T-helper 2 cell treated with Interferon-gamma antibody and Interleukin-4, amounts not matched to agents 100 ng/mL and 5 ng/mL, for 36 hours (primary cell): Measurements from ENCODE around the gene ADAMTS13. TPM values are rescaled to one million over a fixed set of nuclear protein-coding genes. Genes with fewer than 3 reads are reported as not detected.
"Not testable (repeated sequence)": the region's sequence is repeated elsewhere in the genome, so short reads cannot be mapped to it uniquely, and the experiment has no call there.

Experiments used
- intact Hi-C: fragments of 100-400 bp; cut with micrococcal nuclease; formaldehyde crosslinking; loops from one replicate; pipeline ENCODE4 v1.15.1; 2023
- total RNA-seq: library from RNA; stranded (reverse); gene quantifications from 2 replicates; pipeline ENCODE4 v1.2.3, GENCODE V29; 2022

Gene ADAMTS13
- total RNA-seq, 1 donor from 2014 or later, result 2.3 TPM

DNA sequence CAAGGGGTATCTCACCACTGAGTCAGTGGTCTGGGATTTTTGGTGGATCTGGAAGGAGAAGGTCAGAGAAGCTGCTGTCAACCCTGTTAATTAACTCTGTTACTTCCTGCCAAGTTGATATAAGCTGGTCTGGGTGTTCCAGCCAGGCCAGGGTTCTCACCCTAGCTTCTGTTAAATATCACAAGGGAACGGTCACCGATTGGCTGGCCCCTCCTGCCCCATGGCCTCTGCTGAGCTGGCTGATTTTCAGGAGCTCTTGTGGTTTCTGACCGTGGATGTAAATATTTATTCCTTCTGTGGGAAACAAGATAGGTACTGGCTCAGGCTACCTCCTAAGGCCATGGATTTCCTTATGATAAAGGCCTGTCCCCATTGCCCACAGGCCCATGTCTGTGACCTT lies 1.0 kb downstream of the ADAMTS13 start:
- intact Hi-C loops, result no loop called here

DNA sequence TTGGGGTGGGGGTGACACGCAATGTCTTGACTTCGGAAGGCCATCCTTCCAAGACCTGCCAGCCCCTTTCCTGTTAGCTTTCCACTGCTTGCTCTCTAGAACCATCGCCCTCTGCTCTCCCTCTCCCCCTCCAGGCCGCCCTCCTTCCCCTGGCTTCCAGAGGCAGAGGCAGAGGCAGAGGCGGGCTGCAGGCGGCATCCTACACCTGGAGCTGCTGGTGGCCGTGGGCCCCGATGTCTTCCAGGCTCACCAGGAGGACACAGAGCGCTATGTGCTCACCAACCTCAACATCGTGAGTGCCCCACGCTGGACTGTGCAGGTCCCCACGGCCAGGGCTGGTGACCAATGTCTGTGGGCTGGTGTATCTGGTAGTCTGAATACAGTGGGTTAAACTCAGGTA lies 2.0 kb downstream of the ADAMTS13 start:
- intact Hi-C loops, result no loop called here

DNA sequence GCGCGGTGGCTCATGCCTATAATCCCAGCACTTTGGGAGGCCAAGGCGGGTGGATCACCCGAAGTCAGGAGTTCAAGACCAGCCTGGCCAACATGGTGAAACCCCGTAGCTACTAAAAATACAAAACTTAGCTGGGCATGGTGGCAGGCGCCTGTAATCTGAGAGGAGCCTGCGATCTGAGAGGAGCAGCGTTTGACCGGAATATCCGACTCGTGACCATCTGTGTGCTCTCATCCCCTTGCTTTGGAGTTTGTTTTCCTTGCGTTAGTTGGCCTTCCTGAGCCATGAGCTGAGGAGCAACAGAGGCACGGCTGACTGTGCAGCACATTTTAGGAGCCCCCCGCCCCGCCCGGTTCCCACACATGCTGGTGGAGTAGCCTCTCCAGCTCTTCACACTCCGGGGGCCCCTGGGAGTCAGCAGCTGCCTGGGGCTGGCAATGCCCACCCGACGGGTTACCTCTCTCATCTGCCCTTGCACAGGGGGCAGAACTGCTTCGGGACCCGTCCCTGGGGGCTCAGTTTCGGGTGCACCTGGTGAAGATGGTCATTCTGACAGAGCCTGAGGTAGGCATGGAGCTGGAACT lies 3.0 kb downstream of the ADAMTS13 start:
- intact Hi-C loops, result no loop called here

DNA sequence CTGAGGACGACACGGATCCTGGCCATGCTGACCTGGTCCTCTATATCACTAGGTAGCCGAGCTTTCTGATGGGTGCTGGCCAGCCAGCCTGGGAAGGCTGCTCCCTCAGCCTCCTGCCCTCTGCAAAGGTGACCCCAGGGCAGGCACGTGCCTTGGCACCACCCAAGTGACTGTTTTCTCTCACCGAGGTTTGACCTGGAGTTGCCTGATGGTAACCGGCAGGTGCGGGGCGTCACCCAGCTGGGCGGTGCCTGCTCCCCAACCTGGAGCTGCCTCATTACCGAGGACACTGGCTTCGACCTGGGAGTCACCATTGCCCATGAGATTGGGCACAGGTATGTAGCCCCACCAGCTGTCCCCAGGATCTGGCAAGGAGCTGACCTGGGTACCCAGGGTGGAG lies 3.8 kb downstream of the ADAMTS13 start:
- intact Hi-C loops, result no loop called here

DNA sequence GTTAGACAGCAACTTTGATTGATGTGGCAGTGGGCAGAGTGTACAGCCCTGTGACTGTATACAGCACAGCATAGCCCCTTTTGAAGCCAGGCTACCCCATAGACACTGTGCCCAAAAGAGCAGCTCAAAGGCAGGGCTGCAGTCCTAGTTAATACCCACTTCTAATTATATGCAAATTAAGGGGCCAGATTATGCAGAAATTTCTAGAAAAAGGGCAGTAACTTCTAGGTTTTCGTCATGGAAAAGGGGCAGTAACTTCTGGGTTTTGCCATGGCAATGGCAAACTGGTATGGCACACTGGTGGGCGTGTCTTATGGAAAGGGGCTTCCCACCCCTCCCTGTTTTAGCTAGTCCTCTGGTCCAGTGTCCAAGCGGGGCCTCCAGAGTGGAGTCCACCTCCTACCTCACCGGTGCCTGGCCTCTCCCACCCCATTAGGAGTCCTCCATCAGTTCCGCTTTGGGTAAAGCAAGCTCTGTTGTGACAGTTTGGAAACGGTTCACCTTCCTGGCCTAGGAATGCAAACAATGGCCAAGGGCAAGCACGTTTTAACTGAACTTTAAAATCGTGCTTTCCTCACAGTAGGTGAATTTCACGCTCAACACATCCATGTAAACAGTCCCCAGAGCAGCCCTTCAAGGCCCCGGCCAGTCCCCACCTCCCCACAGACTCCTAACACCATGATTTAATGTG lies 5.6 kb downstream of the ADAMTS13 start:
- intact Hi-C loops, result no loop called here

DNA sequence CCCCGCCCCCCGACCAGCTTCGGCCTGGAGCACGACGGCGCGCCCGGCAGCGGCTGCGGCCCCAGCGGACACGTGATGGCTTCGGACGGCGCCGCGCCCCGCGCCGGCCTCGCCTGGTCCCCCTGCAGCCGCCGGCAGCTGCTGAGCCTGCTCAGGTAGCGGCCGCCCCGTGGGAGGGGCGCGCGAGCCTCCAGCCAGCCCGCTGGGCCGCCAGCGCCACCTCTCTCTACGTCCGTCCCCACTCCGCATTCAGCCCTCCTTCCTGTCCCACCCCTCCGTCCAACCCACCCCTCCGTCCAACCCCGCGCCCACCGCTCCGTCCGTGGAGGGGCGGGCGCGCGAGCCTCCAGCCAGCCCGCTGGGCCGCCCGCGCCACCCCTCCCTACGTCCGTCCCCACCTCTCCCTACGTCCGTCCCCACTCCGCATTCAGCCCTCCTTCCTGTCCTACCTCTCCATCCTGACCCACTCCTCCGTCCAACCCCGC lies 6.5 kb downstream of the ADAMTS13 start:
- intact Hi-C loops, result no loop called here

DNA sequence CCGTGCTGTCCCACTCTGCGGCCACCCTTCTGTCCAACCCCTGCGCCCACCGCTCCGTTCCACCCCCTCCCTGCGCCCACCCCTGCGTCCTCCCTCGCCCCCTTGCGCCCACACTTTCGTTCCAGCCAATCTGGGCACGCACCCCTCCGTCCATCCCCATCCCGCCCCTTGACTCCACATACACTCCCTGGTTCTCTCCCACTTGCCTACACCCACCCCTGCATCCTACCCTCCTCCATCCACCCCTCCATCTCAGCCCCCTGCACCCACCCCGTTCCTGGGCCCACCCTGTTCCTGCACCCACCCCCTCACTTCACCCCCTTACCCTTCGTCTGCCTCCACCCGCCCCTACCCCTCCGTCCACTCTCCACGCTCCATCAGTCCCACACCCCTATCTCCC lies 7.0 kb downstream of the ADAMTS13 start:
- intact Hi-C loops, result no loop called here

DNA sequence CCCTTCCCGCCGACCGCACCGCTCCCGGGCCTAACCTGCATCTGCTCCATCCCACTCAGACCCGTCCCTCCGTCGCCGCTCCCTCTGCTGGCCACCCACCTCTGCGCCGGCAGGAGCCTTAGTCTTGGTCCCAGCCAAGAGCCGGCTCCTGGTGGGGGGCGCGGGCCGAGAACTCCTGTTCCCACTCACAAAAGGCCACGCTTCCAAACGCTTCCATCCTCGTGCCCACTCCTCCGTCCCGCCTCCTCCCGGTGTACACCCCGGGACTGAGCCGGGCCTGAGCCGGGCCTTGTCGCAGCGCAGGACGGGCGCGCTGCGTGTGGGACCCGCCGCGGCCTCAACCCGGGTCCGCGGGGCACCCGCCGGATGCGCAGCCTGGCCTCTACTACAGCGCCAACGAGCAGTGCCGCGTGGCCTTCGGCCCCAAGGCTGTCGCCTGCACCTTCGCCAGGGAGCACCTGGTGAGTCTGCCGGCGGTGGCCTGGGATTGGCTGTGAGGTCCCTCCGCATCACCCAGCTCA lies 7.5 kb downstream of the ADAMTS13 start:
- intact Hi-C loops, result no loop called here

DNA sequence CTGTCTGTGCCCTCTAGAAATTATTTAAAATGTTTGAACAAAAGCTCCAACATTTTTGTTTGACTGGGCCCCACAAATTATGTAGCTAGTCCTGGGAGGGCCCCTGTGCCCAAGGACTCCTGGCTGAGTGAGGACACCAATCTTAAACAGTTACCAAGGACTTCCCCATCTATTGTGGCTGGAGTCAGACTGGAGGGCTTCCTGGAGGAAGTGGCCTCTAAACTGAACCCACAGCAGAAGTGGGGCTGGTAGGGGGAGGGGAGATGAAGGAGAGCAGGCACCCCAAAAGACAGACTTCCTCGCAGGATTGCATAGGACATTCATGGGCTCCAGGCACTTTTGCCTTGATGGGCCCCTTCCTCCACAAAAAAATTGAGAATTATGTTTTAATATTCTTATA lies 8.1 kb downstream of the ADAMTS13 start:
- intact Hi-C loops, result no loop called here

DNA sequence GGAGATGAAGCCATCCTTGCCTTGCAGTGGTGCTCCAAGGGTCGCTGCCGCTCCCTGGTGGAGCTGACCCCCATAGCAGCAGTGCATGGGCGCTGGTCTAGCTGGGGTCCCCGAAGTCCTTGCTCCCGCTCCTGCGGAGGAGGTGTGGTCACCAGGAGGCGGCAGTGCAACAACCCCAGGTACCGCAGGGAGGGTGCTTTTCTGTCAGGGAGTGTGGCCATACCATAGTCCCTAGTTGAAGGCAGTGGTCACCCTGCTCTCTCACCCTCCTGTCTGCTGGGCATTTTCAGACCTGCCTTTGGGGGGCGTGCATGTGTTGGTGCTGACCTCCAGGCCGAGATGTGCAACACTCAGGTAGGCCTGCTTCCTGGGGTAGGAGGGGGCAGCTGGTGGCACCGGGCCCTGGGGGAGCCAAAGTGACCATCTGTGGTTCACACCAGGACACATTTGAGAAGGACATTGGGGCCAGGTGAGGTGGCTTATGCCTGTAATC lies 11.2 kb downstream of the ADAMTS13 start:
- intact Hi-C loops, result no loop called here

DNA sequence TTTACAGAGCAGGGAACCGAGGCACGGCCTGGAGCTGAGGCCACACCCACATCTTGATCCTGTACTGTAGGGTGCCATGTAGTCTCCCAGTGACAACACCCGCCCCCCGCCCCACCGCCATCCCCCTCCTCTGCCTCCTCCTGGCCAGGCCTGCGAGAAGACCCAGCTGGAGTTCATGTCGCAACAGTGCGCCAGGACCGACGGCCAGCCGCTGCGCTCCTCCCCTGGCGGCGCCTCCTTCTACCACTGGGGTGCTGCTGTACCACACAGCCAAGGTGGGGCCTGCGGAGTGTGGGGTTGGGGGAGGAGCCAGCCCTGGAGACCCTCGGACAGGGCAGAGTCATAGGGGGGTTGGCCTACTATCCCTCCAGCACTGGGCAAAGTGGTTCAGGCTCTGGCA lies 14.5 kb downstream of the ADAMTS13 start:
- intact Hi-C loops, result no loop called here

DNA sequence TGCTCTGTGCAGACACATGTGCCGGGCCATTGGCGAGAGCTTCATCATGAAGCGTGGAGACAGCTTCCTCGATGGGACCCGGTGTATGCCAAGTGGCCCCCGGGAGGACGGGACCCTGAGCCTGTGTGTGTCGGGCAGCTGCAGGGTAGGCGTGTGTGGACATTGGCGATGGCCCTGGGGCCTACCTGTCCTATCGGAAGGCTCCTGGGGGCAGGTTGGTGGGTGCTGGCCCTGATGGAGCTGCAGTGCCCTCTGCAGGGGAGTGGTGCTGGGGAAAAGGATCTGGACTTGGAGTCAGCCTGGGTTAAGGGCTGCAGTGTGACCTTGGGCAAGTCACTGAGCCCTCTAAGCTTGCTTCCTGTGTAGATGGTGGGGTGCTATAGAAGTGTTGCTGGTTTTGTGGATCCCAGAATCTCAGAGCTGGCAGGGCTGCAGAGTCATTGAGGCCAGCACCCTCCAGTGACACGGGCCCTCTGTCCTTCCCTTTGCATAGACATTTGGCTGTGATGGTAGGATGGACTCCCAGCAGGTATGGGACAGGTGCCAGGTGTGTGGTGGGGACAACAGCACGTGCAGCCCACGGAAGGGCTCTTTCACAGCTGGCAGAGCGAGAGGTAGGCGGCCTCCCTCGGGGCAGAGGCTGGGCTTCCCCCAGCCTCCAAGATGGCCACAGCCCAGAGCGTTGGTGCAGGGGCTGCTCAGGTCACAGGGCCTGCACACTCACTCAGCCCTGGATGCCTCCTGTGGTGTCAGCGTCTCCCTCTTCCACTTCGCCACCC lies 15.8 kb downstream of the ADAMTS13 start:
- intact Hi-C loops, result no loop called here

DNA sequence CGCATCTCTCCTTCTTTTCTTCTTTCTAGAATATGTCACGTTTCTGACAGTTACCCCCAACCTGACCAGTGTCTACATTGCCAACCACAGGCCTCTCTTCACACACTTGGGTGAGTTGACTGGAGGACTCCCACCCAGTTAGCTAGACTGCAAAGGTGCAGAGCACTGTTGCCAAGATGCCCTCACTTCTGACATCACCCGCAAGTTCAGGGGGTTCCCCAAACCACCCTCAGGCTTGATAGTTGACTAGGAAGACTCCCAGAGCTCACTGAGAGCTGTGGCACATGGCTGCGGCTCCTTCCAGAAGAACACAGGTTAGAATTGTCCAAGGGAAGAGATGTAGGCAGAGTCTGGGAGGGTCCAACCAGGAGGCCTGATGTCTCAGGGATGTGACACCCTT lies 17.2 kb downstream of the ADAMTS13 start:
- intact Hi-C loops, result no loop called here

DNA sequence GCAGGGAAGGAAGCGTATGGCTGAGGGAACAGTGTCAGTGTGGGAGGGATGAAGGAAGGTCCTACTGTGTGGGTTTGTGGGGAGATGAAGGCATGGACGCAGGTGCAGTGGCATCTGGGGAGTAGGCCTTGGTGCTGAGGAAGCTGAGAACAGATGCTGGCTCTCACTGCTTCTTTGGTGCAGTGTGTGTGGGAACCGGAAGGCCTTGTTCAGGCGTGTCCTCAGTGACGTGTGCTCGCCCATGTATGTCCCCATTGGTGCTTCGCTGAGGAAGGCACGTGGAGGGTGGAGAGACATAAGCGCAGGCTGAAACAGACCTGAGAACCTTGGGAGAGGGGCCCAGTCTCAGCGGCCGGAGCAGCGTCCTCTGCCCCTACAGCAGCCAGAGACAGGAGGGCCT lies 18.7 kb downstream of the ADAMTS13 start:
- intact Hi-C loops, result no loop called here

DNA sequence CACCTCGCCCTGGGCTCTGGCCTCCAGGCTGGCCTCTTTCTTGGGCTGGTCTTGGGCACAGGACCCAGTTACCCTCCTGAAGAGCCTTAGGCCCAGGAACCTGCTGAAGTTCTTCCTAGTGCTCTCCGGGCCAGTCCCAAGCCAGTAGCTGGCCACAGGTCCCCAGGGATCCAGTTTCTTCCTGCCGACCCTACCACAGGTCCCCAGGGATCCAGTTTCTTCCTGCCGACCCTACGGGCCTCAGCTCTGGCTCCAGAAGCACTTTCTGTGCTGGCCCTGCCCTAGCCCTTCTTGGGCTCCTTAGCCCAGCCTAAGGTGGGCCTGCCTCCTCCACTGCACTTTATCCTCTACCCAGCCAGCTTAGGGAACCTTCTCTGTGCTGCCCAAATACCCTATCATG lies 19.4 kb downstream of the ADAMTS13 start:
- intact Hi-C loops, result no loop called here

DNA sequence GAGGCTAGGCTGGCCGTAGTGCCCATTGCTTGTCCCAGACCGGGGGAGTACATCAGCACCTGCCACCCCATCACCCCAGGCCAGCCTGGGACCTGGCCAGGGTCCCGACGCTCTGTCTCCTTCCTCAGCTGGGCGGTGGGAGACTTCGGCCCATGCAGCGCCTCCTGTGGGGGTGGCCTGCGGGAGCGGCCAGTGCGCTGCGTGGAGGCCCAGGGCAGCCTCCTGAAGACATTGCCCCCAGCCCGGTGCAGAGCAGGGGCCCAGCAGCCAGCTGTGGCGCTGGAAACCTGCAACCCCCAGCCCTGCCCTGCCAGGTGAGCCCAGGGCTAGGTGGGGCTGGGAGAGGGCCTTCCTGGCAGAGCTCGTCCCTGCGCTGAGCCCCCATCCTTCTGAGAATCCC lies 21.1 kb downstream of the ADAMTS13 start:
- intact Hi-C loops, result no loop called here

DNA sequence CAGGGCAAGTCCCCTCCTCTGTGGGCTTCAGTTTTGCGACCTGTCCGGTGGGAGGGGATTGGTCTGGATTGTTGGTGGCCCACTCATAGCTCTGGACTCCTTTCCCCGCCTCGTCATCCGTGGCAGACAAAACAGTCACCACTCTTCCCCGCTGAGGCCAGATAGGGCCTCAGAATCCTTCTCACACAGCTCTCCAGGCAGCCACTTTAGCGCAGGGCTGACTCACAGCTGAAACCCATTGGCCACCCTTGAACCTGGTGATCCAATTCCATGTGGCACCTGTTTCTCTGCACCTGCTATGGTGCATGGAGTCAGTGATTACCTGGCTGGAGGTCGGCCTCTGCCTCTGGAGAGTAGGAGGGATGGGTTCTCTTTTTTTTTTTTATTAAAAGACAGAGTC lies 21.8 kb downstream of the ADAMTS13 start:
- intact Hi-C loops, result no loop called here

DNA sequence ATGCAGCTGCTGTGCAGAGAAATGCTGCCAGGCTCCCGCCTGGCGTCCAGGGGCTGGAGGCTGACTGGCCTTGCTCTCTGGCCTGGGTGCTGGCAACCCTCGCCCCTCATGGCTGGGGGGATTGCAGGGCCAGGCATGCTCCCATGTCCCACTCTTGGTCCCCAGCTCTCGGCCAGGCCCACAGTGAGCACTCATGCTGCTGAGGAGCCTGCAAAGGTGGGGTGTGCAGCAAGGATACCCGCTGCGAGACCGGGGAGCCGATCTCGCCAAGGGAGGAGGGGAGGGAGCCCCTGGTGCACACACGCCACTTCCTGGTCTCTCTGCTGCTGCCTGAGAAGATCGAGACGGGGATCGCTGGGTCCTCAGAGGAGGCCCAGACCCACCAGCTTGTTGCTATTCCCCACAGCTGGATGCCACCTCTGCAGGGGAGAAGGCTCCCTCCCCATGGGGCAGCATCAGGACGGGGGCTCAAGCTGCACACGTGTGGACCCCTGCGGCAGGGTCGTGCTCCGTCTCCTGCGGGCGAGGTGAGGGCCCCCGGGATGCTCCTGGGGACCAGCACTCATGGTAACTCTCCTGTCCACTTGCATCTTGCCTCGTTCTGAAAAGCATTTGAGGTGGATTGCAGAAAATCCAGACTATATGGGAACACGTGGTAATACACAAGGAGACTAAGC lies 23.3 kb downstream of the ADAMTS13 start:
- intact Hi-C loops, result no loop called here

DNA sequence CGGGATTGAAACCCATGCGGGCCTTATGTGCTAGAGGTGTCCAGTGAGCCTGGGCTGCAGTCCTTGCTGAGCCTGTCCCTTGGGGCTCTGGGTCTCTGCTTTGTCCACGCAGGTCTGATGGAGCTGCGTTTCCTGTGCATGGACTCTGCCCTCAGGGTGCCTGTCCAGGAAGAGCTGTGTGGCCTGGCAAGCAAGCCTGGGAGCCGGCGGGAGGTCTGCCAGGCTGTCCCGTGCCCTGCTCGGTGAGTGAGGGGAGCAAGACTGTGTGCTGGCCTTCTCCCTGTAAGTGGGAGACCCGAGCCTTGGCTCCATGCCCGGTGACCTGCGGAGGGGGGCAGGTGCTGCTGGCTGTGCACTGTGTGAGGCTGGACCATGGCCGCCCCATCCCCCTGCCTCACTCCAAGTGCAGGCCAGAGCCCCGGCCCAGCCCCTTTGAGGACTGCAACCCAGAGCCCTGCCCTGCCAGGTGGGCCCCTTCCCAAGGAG lies 26.4 kb downstream of the ADAMTS13 start:
- intact Hi-C loops, result no loop called here

DNA sequence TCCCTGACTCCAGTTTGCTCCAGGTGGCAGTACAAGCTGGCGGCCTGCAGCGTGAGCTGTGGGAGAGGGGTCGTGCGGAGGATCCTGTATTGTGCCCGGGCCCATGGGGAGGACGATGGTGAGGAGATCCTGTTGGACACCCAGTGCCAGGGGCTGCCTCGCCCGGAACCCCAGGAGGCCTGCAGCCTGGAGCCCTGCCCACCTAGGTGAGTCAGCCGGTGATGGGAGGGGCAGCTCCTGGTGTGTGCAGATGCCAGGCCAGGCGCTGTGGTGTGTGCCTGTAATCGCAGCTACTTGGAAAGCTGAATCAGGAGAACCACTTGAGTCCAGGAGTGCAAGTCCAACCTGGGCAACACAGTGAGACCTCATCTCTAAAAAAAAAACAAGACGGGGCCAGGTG lies 27.6 kb downstream of the ADAMTS13 start:
- intact Hi-C loops, result no loop called here

DNA sequence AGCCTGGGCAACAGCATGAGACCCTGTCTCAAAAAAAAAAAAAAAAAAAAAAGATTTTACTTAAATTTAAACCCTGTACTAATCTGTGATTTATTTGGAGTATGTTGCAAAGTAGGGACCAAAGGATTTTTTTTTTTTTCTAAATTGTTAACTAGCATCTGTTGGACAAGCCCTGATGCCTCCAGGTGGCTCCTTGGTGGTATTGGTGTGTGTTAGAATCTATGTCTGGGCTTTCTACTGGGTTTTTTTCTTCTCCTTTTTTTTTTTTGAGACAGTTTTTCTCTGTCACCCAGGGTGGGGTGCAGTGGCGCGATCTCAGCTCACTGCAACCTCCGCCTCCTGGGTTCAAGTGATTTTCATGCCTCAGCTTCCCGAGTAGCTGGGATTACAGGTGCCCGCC lies 29.7 kb downstream of the ADAMTS13 start:
- intact Hi-C loops, result not testable (repeated sequence)
